Femur (tissue), 1 donor: ENCODE results near the gene FCRL5.
A peak's percentile ranks its signal among the peaks of the same experiment; 100 is the strongest.
"Not testable (repeated sequence)": the region's sequence is repeated elsewhere in the genome, so short reads cannot be mapped to it uniquely, and the experiment has no call there.

Experiments used
- DNase-seq: peaks from one replicate; pipeline ENCODE4 v3.0.0-alpha.2; 2017

The FCRL5 gene

GRCh38 chr1:157551694-157552693 lies at the start of gene FCRL5:
FCRL5 (minus strand) TSS chr1:157552515; CDS start chr1:157552362, 153 bp downstream.
- DNase-seq = no peak

GRCh38 chr1:157600236-157600635 lies 47.9 kb upstream of the FCRL5 start:
- DNase-seq = no peak

- DNase-seq = no peak
Measured at GRCh38 chr1:157597959-157598667, 45.8 kb upstream of the FCRL5 start, which contains the start of gene FCRL4. FCRL4 (minus strand) TSS chr1:157598085; CDS start chr1:157597944, 141 bp downstream.

- DNase-seq = no peak
Measured at GRCh38 chr1:157596384-157596783, 44.1 kb upstream of the FCRL5 start.

- no peak for DNase-seq
Measured at GRCh38 chr1:157595356-157595755, 43.0 kb upstream of the FCRL5 start.

GRCh38 chr1:157585984-157586383 lies 33.7 kb upstream of the FCRL5 start:
- no peak for DNase-seq

- no peak for DNase-seq
Measured at GRCh38 chr1:157584503-157584902, 32.2 kb upstream of the FCRL5 start.

GRCh38 chr1:157580828-157581210 lies 28.5 kb upstream of the FCRL5 start:
- no peak for DNase-seq

- no peak for DNase-seq
Measured at GRCh38 chr1:157580179-157580827, 28.0 kb upstream of the FCRL5 start.

GRCh38 chr1:157577420-157577819 lies 25.1 kb upstream of the FCRL5 start:
- no peak for DNase-seq

- DNase-seq = no peak
Measured at GRCh38 chr1:157575744-157576143, 23.4 kb upstream of the FCRL5 start.

GRCh38 chr1:157574836-157575235 lies 22.5 kb upstream of the FCRL5 start:
- no peak for DNase-seq

- DNase-seq = no peak
Measured at GRCh38 chr1:157566484-157567300, 14.4 kb upstream of the FCRL5 start.

GRCh38 chr1:157562515-157562914 lies 10.2 kb upstream of the FCRL5 start:
- no peak for DNase-seq

- DNase-seq = no peak
Measured at GRCh38 chr1:157558119-157558518, 5.8 kb upstream of the FCRL5 start.

- DNase-seq = not testable (repeated sequence)
Measured at GRCh38 chr1:157548081-157548480, 4.2 kb downstream of the FCRL5 start.

- DNase-seq = peak; percentile 23
Measured at GRCh38 chr1:157542676-157543075, 9.6 kb downstream of the FCRL5 start.

GRCh38 chr1:157540852-157541251 lies 11.5 kb downstream of the FCRL5 start:
- no peak for DNase-seq

GRCh38 chr1:157540160-157540748 lies 12.1 kb downstream of the FCRL5 start:
- DNase-seq = no peak

GRCh38 chr1:157539568-157539967 lies 12.7 kb downstream of the FCRL5 start:
- no peak for DNase-seq

- DNase-seq = no peak
Measured at GRCh38 chr1:157532569-157532968, 19.7 kb downstream of the FCRL5 start.
